Activated B cell treated with CpG ODN at 0.5 μM for 24 hours (primary cell): ENCODE measurements around the gene CSNK1G1. TPM values are rescaled to one million over a fixed set of nuclear protein-coding genes. Genes with fewer than 3 reads are reported as not detected.

Experiments
- ATAC-seq: fragments of 200-7000 bp; cut with Tn5 transposase; one replicate; pipeline ENCODE4 v1.10.0; 2021; ENCODE audit warnings: low read depth, mild to moderate bottlenecking, moderate library complexity
- CTCF ChIA-PET: fragments of 350-600 bp; sonication (Branson Sonifier 250); formaldehyde crosslinking; loops from one replicate; lab custom pipeline; 2021; ENCODE audit warnings: antibody characterized with exemption; lab: Charles Lee
- POLR2A ChIA-PET: fragments of 350-600 bp; sonication (Branson Sonifier 250); formaldehyde crosslinking; loops from one replicate; lab custom pipeline; 2021; ENCODE audit warnings: antibody characterized with exemption; lab: Charles Lee
- DNase-seq: peaks from one replicate; pipeline ENCODE4 v3.0.0; 2022
- H3K27ac Mint-ChIP-seq: one replicate; pipeline ENCODE4 v1.8.0; 2020; ENCODE audit warnings: mixed read lengths
- H3K27me3 Mint-ChIP-seq: one replicate; pipeline ENCODE4 v1.8.0; 2021; ENCODE audit warnings: mixed read lengths
- H3K36me3 Mint-ChIP-seq: one replicate; pipeline ENCODE4 v1.8.0; 2021; ENCODE audit warnings: low read depth, mixed read lengths
- H3K4me1 Mint-ChIP-seq: one replicate; pipeline ENCODE4 v1.8.0; 2021; ENCODE audit warnings: mixed read lengths
- H3K4me3 Mint-ChIP-seq: one replicate; pipeline ENCODE4 v1.8.0; 2020; ENCODE audit warnings: mild to moderate bottlenecking, mixed read lengths
- H3K9me3 Mint-ChIP-seq: one replicate; pipeline ENCODE4 v1.8.0; 2020; ENCODE audit warnings: mixed read lengths
- CTCF ChIP-seq: fragments of 200-600 bp; IDR thresholded peaks from one replicate; pipeline ENCODE4 v1.8.0; 2022; ENCODE audit warnings: antibody characterized with exemption, mild to moderate bottlenecking
- intact Hi-C: fragments of 100-400 bp; cut with micrococcal nuclease; formaldehyde crosslinking; loops from one replicate; pipeline ENCODE4 v1.15.1; 2024
- total RNA-seq: library from RNA; stranded (reverse); gene quantifications from 2 replicates; pipeline ENCODE4 v1.2.3, GENCODE V29; 2022

CSNK1G1 gene
- total RNA-seq, 1 donor from 2014 or later: 26.6 TPM

DNA sequence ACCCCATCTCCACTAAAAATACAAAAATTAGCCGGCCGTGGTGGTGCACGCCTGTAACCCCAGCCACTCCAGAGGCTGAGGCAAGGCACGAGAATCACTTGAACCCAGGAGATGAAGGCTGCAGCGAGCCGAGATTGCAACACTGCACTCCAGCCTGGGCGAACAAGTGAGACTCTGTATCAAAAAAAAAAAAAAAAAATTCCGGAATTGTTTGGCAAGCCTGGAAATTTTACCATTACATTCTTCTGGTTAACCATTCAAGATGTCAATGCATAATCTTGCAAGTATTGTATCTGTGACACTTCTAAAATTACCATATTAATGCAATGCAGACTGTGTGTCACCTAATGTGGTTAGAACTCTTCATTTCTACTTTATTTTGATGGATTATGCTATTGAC is 67.0 kb downstream of the CSNK1G1 start:
- intact Hi-C loops: no loop called here
- Mint-ChIP-seq H3K9me3 (no peaks in the 10 kb centered on the region), H3K4me1 (peaks cover 12% of the 10 kb centered on the region), H3K27ac (no peak overlapping the region), H3K4me3 (no peak overlapping the region), H3K36me3 (peaks cover 13% of the 10 kb centered on the region), H3K27me3 (no peaks in the 10 kb centered on the region)
- ATAC-seq (no peak), DNase-seq (no peak)
- ChIA-PET CTCF (no interaction called here), POLR2A (no interaction called here)
- TF ChIP-seq CTCF: no peak

DNA sequence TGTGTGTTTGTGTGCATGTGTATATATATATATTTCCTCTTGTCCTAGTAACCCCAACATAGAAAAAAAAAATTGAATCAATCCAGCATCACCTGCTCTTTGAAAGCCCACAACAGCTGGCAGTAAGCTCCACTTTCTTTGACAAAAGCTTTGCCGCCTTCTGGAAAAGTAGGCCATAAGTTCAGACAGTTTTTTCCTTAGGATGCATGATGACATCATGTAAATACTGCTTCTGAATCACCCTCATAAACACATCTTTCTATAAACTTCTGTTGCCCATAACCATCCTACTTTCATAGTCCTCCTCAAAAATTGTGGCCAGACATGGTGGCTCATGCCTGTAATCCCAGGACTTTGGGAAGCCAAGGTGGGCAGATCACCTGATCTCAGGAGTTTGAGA is 67.4 kb downstream of the CSNK1G1 start:
- no peak for ATAC-seq

DNA sequence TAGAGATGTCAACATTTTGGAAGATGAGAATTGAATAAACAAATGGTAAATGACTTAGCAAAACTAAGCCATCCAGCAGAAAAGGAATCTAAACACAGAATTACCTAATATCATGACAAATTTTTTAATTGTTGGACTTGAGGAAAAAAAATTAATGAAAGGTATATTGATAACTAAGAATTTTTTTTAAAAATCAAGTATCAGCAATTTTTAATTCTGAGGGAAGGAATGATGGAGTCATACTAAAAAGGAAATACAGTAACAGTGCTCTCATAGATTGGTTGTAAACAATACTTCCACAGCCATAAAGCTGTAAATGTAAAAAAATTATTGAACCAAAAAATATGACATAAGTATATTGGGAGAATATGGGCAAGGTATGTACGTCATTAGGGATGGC is 68.0 kb downstream of the CSNK1G1 start:
- Mint-ChIP-seq H3K4me1 (peaks cover 8% of the 10 kb centered on the region), H3K27ac (no peak overlapping the region), H3K27me3 (no peaks in the 10 kb centered on the region), H3K4me3 (no peak overlapping the region), H3K9me3 (no peaks in the 10 kb centered on the region), H3K36me3 (peaks cover 9% of the 10 kb centered on the region)
- ATAC-seq (no peak), DNase-seq (no peak)
- TF ChIP-seq CTCF: no peak
- intact Hi-C loops: no loop called here
- CTCF ChIA-PET: no interaction called here
- POLR2A ChIA-PET: no interaction called here

More for the DNA sequence above, 67.4 kb downstream of the CSNK1G1 start:
- CTCF ChIA-PET: no interaction called here
- POLR2A ChIA-PET: no interaction called here
- TF ChIP-seq CTCF: no peak
- H3K36me3 Mint-ChIP-seq: peaks cover 13% of the 10 kb centered on the region
- no peaks in the 10 kb centered on the region for H3K9me3 Mint-ChIP-seq
- H3K27me3 Mint-ChIP-seq: no peaks in the 10 kb centered on the region
- peaks cover 12% of the 10 kb centered on the region for H3K4me1 Mint-ChIP-seq
- no peak overlapping the region for H3K27ac Mint-ChIP-seq
- no peak overlapping the region for H3K4me3 Mint-ChIP-seq
- DNase-seq: no peak
- intact Hi-C loops: no loop called here

DNA sequence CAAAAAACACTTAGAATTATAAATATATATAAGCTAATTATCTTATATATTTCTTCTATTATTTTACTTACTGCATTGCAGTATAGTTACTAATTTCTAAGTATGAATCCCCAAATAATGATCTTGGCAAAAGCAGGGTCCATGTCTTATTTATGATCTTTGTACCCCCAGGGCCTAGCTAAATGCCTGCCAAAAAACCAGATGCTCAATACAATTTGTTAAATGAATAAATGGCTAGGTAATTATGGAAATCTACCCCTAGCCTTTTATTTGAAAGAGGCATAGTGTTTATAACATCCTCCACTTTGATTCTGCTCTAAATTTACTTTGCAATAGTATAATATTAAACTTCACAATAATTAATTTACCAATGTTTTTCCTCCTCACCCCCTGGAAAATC is 69.5 kb downstream of the CSNK1G1 start:
- ChIA-PET POLR2A (no interaction called here), CTCF (interaction anchor here (1.9 kb wide), 1 partner anchor 365 kb away, joined by 4 read pairs; no protein-coding TSS in a partner anchor)
- no peaks in the 10 kb centered on the region for H3K27me3 Mint-ChIP-seq
- H3K4me3 Mint-ChIP-seq: no peak overlapping the region
- TF ChIP-seq CTCF: no peak
- no peak overlapping the region for H3K27ac Mint-ChIP-seq
- intact Hi-C loops: no loop called here
- H3K4me1 Mint-ChIP-seq: peaks cover 5% of the 10 kb centered on the region
- no peak for ATAC-seq
- H3K36me3 Mint-ChIP-seq: peaks cover 9% of the 10 kb centered on the region
- DNase-seq: no peak
- H3K9me3 Mint-ChIP-seq: no peaks in the 10 kb centered on the region

DNA sequence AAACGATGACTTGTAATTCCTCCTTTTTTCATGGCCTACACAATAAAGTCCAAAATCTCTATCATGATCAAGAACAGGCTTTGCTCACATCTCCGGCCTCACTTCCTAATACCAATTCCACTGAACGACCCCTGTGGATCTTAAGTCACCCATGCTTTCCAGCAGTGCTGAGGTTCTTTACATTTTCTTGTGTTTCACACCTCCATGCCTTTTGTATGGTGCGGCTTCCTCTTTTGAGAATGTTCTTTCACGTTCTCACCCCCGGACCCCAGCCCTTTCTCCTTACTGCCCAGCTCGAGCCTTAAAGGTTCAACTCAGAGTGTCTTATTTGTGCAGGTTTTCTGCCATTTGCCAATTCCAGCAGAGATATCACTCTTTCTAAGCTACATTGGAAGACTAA is 70.1 kb downstream of the CSNK1G1 start:
- DNase-seq (no peak), ATAC-seq (no peak)
- Mint-ChIP-seq H3K27me3 (no peaks in the 10 kb centered on the region), H3K27ac (no peak overlapping the region), H3K9me3 (no peaks in the 10 kb centered on the region), H3K36me3 (peaks cover 11% of the 10 kb centered on the region), H3K4me3 (no peak overlapping the region), H3K4me1 (peaks cover 5% of the 10 kb centered on the region)
- POLR2A ChIA-PET: interaction anchor here (0.7 kb wide), 1 partner anchor 868 kb away, joined by 4 read pairs; no protein-coding TSS in a partner anchor
- intact Hi-C loops: no loop called here
- CTCF ChIA-PET: interaction anchor here (1.9 kb wide), 1 partner anchor 366 kb away, joined by 4 read pairs; no protein-coding TSS in a partner anchor
- no peak for TF ChIP-seq CTCF
